NCI-H1930 (cell line): ENCODE results near the gene ALDH5A1.
"Not testable (repeated sequence)": the region's sequence is repeated elsewhere in the genome, so short reads cannot be mapped to it uniquely, and the experiment has no call there.

Experiments used
- DNase-seq, 2 experiments: peaks; one replicate each; lab custom pipeline; 2025; lab: John Stamatoyannopoulos, UW

Gene ALDH5A1

DNA sequence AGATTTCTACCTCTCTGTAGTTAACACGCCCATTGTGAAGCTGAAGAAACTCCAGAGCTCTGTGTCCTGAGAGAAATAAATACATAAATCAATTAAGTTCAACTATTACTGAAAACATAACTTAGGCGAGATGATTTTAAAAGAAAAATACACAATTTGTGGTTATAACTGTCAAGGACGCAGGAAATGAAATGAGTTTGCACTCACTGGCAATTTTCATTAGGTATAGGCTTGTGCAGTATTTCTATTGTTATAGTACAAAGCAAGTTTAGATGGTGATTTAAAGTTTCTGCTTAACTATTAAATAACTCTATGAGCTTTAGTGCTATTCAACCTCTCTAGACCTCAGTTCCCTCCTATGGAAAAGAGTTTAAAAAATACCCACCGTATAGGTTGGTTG lies 8.7 kb upstream of the ALDH5A1 start:
- no peak for DNase-seq

DNA sequence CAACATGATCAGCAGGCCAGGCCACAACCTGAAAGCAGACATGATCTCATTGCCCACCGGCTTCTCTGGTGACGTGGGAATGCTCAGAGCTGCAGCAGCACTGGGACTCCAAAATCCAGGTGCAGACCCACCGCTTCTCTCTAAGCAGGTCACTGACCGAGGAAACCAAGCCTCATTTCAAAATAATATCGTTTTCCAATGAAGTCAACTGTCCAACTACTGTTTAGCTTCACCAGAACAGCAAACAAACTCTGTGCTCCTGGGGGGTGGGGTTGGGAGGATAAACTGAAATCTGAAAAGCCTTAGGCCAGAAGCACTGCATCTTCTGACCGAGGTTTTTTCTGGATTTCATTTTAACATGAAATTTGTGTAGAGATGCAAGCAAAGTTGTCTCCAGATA lies 5.3 kb upstream of the ALDH5A1 start, which contains the start of gene GPLD1:
Gene GPLD1 (minus strand): TSS at position 109 of the 400 bp plus-strand sequence. CDS start 67 bp downstream, at position 42.
- no peak for DNase-seq

DNA sequence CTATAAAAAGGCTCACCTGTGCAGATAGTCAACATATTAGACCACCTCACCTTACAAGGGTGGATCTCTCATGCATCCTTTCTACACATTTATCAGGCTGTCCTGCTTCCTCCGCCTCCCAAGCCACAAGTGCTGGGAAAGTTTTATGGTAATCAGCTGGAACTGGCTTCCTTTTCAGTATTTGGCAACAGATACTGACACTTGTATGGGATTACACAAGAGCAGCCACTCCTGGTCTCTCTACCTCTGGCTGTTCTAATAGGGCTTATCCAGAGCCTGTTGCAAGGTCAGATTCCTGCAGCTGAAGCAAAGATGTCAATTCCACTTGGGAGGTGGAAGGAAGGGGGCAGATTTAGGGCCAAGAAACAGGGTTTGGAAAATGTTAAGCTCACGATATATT lies 4.9 kb upstream of the ALDH5A1 start:
- no peak for DNase-seq

DNA sequence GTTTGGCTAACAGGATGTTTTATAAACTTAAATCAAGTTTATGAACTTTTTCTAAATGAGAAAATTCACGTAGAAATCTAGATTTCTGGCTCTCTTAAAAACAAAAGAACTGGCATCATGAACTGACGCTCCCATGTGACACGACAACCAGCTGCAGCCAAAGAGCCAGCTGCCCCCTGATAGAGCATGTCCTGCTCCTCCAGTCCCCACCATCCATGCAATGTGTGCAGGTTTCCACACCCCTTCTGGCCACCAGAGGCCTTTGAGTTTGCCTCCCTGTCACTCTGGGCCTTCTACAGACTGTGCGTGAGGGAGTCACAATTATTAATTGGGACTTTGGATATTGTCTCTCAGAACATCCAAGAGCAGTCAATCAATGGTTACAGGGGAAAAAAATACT lies 3.8 kb upstream of the ALDH5A1 start:
- no peak for DNase-seq

DNA sequence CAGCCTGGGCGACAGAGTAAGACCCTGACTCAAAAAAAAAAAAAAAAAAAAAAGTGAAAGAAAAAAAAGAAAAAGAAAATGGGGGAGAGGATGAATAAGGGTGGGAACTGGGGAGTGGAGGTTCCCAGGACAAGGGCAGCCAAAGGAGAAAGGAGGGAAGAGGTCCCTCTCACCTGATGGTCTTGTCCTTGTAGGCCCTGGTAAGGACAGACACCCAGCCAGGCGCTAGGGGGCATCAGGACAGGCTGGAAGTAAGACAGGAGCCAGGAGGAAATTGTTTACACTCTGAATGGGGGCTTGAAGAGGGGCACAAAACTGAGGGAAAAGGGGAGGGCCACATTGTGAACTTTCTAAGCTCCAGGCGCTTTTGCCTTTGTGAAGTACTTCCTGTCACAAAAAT lies 2.3 kb upstream of the ALDH5A1 start:
- DNase-seq: no peak

DNA sequence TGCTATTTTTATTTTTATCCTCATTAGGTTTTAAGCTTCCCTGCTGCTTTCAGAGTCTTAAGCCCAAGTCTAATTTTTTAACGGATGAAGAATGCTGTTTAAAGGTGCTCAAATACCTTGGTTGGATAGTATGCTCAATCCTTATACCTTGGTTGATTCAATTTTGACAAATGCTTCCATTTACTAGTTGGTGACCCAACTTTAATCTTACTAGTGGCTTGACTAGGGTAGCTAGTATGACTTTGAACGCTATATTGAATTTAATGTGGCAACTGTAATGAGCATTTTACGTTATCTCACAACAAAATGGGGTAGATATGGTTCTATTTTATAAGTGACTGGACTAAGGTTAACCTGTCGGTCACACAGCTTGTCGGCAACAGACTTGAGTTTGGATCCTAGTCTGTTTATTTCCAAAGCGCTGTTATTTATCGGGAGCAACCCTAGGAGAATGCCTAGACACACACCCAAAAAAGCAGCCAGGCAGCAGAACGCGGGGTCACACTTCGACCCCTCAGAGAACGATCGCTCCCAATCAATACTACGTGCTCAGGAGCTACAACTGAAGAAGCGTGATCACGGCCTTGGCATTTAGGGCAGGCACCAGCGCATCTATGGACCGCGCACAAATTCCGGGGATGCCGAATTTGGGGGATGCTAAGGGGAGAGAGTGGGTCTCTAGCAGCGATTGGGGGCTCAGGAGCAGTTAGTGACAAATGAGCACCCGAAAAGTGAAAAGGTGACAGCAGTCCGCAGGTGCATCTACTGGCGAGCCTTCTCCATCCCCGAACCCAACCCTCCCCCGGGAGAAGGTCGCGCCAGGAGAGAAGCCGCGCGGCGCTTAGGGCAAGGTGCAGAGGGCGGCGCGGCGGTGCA lies 586 bp upstream of the ALDH5A1 start:
- no peak for DNase-seq

DNA sequence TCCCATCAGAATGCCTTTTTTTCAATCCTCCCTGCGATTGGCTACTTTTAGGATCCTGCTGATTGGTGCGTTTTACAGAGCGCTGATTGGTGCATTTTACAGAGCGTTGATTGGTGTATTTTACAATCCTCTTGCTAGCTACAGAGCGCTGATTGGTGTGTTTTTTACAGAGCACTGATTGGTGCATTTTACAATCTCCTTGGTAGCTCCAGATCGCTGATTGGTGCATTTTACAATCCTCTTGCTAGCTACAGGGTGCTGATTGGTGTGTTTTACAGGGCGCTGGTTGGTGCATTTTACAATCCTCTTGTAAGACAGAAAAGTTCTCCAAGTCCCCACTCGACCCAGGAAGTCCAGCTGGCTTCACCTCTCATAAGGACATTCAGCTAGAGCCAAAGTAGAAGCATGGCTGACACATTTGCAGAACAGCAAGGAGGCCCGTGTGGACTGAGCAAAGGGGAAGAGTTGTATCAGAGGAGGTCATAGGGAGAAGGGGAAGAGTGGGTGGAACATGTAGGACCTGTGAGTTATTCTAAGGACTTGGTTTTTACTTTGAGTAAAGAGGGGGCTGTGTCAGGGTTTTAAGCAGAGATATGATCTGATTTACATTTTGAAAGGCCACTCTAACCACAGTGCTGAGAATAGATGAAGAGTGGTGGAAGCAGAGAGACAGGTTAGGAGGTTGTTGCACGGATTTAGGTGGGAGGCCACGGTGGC lies 2.6 kb downstream of the ALDH5A1 start:
- DNase-seq: no peak

DNA sequence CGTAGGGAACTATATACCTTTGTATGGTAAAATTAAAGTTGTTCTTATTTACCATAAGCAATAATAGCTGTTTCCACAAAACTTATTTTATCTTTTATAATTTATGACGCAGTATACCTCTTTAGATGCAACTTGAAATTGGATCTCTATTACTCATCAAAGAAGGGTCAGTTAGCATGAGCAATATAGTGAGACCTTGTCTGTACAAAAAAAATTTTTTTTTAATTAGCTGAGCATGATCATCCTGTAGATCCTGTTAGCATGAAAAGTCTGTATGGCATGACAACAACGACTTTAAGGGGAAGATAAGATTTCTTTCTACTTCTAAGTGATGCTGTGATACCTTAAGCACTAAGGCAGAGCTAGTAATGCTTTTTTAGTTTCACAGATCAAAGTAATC lies 5.9 kb downstream of the ALDH5A1 start:
- no peak for DNase-seq

DNA sequence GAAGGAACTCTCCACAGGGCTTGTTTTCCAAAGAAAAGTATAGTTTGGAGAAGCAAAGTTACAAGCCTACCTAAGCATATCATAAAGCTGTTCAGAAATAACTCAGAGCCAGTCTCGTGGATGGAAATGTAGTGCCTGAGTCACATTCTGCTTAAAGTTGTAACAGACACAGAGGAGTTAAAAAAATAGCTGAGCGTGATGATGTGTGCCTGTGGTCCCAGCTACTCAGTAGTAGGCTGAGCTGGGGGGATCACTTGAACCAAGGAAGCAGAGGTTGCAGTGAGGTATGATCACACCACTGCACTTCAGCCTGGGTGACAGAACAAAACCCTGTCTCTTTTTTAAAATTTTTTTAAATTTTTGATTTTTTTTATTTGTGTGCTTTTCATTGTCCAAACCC lies 6.6 kb downstream of the ALDH5A1 start:
- no peak for DNase-seq

DNA sequence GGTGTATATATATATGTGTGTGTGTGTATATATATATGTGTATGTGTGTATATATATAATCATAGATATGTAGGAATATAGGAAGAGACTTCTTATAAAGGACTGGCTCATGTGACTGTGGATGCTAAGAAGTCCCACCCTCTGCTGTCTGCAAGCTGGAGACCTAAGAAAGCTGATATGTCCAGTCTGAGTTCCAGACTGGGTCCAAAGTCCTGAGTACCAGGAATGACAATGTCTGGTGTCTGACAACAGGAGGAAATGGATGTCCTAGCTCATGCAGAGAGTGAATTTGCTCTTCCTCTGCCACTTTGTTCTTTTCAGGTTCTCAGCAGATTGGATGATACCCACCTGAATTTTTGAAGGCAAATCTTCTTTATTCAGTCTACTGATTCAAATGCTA lies 7.1 kb downstream of the ALDH5A1 start:
- no peak for DNase-seq

DNA sequence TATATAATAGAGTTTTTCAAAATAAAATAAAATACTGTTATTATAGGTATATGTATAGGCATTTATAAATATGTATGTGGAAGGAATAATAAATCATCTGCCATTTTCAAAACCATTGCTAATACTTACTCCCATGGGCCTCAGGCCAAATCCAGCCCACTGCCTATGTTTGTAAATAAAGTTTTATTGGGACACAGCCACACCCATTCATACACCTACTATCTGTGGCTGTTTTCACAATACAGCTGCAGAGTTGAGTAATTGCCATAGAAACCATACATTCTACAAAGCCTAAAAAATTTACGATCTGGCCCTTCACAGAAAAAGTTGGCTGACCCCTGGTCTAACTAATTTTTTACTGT lies 9.5 kb downstream of the ALDH5A1 start:
- DNase-seq: no peak

DNA sequence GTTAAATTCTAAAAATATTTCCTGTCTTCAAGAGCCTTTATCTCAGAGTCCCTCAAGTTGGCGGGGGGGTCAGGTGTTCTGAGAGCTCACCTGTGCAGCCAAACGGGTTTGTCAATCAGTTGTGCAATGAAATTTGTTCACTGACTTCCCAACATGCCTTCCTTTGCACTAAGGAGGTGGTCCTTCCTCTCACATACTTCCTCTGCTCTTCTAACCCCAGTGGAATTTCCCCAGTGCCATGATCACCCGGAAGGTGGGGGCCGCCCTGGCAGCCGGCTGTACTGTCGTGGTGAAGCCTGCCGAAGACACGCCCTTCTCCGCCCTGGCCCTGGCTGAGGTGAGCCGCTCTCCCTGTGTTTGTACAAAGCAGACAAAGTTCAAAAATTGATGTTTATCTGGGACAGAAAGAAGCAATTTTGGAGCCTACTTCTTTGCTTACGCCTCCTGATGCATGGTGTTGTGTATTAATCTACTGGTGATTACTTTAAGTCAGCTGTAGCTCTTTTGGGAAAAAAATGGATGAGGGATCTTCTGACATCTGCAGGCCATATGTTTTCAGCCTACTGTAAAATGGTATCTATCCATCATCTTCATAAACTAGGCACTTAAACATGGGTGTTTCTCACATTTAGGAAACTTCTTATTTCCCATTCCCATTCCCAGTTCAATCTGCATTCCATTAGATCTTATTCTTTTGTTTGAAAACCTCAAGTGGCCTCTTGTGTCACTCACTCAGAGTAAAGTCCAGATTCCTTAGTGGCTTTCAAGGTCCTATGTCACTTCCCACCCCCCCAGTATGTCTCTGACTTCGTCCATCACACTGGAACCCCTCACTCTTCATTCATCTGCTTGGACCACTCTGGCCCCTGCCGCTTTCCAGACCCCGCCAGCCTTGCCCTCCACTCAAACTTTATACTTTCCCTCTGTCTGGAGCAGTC lies 10.1 kb downstream of the ALDH5A1 start:
- no peak for DNase-seq

DNA sequence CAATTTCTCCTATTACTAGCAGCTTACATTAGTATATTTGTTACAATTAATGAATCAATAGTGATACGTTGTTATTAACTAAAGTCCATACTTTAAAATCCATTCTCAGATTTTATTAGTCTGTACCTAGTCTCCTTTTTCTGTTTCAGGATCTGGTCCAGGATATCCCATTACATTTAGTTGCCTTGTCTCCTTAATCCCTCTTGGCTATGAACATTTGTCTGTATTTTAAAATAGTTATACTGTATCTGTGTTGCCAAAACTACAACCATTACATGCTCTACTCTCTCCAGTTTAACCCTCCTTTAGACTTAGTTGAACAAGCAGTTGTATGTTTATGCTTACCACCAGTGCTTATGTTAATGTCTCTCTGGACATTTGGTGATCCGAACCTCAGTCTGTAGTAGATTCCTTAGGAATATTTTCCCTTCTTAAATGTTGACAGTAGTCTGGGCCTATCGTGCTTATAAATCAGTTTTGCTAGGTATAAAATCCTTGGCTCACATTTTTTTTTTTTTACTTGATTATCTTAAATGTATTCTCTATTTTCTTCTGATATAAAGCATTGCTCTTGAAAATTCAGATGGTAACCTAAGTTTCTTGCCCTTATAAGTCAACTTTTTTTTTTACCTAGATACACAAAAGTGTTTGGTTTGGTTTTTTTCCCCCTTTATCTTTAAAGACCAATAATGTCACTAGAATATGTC lies 12.2 kb downstream of the ALDH5A1 start:
- no peak for DNase-seq

DNA sequence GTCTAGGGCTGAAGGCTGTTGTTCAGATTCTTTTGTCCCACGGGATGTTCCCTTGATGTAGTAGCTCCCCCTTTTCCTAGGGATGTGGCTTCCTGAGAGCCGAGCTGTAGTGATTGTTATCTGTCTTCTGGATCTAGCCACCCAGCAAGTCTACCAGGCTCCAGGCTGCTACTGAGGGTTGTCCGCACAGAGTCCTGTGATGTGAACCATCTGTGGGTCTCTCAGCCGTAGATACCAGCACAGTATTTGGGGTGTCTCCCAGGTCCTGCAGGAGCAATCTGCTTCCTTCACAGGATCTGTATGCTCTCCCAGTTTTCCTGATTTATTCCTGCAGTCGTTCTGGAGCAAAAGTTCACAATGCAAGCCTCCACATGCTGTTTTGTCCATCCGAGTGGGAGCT lies 17.2 kb downstream of the ALDH5A1 start:
- not testable (repeated sequence) for DNase-seq

DNA sequence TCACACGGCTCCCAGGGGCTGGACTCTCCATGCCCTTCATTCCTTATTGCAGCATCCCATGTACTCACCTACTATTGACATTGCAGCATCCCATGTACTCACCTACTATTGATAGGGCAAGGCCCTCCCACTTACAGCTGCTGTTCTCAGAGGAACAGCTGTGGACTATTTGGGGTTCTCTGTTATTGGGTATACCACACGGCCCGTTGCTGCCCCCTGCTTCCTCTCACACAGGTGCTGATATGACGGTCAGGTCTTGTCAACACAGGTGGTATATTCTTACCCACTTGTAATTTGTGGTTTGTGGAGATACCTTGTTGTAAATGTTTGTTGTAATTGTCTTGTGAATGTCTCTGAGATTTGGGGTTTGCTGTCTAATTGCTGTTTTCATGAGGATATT lies 18.8 kb downstream of the ALDH5A1 start:
- DNase-seq: no peak

DNA sequence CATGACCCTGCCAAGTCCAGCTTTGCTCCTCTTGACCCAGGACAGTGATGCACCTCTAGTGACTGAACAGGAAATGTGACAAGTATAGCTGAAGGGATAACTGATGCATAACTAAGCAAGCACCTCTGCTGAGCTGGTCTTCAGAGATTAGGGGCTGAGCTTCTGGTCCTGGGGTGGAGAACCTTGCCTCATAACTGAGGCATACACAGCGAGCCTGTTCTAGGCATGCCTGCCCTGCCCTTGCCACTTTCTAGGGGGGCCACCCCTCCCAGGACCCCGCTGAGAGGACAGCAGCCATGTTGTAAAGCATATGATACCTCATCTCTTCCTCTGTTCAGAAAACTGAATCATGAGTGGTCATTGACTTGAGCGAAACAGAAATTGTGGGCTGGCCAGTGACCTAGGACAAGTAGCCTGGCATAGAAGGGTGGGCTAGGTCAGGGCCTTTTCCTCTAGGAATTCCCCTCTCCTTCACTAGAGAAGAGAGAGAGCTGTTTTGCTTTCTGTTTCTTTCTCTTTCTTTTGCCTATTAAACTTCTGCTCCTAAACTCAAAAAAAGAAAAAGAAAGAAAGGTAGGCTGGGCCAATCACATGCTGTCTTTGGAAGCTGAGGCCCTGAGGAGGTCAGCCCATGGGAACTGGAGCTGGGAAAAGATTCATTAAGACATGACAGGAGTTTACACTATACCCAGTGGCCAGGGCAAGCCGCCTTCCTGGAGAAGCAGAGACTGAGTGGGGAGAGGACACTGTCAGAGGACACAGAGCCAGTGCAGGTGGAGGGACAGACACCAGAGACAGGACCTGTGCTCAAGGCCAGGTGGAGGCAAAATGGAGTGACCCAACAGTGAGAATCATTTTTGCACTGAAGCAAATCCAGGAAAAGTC lies 23.1 kb downstream of the ALDH5A1 start:
- no peak for DNase-seq

DNA sequence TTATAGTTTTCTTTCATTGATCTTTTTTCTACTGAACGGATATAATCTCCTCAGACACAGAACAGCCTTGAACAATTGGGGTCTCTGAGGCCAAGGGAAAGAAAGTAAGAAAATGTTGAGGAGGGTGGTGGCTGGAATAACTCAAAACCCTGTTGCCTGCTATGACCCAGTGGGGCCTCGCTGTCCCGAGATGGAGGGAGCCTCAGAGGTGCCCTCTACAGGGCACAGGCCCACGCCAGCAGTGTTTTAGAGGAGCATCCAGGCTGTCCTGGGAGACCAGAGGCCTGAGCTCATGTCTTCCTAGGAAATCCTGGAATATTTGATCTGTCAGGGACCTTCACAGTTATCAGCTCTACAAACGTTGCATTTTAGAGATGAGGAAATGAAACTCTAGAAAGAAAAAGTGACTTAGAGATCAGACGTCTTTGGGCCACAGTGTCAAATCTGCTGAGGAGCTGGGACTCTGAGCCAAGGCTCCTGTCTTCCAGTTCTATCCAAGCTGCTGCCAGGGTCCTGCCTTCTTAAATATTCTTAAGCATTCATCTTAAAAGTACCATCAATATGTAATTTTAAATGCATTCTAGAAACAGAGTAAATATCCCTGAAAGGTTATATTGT lies 26.3 kb downstream of the ALDH5A1 start:
- DNase-seq: no peak

DNA sequence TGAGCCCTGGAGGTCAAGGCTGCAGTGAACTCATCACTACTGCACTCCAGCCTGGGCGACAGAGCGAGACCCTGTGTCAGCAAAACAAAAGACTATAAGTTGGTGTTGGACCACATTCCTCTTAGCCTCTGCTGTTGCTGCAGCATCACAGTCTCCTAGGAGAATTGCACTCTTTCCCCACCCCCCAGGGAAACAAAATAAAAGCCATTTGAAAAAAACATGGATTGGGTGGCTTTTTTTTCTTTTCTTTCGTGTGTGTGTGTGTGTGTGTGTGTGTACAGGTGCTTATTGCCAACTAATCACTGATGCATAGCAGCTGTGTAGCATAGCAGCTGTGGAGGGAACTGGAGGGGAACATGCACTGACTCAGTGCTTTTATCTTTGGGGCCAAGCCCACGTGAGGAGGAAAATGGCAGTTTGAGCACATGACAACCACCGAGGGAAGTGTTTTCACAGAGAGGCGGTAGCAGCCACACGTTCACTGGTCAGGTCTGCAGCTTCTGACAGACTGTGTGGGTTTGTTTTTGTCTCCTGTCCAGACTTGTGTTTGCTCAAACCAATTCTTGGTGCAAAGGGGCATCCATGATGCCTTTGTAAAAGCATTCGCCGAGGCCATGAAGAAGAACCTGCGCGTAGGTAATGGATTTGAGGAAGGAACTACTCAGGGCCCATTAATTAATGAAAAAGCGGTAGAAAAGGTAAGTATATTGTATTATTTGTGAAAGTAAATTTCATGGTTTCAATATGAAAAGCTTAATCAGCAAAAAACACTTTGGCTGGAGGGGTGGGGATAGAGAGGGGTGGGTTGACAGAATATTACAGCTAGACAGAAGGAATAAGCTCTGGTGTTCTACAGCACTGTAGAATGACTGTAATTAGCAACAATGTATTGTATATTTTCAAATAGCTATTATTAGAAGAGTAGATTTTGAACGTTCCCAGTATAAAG lies 27.7 kb downstream of the ALDH5A1 start:
- DNase-seq: no peak

DNA sequence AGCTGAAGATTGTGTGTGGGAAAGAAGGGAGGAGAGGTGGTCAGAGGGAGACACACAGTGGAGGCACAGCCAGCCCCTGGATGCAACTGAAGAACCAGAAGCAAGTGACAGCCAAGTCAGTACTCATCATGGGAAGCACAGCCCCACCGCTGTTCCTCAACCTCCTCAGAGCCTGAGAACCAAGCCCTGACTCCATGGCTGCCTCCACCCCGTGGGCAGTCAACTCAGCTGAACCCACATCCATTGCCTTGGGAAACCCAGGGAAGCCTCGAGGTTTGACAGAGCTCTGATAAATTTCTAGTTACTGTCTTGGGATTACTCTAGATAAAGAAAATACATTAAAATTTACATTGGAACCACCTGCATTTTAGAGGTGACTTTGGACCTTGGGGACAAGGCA lies 29.6 kb downstream of the ALDH5A1 start:
- no peak for DNase-seq
